PC-3 (cell line): ENCODE measurements around the gene PAN3. TPM values are rescaled to one million over a fixed set of nuclear protein-coding genes. Genes with fewer than 3 reads are reported as not detected.

Experiments used
- ATAC-seq: fragments of 200-7000 bp; cut with Tn5 transposase; 2 replicates; pipeline ENCODE4 v1.9.1; 2020; ENCODE audit warnings: mild to moderate bottlenecking, moderate library complexity
- BruUV-seq: library from RNA; stranded (reverse); fragments of 400-500 nt; replicated peaks from 2 replicates; lab custom pipeline; 2021; lab: Mats Ljungman, UMichigan
- CTCF ChIA-PET: fragments of 300-600 bp; sonication (Branson Sonifier 250); formaldehyde crosslinking; loops from one replicate; lab custom pipeline; 2022; ENCODE audit warnings: antibody characterized with exemption; lab: Charles Lee
- POLR2A ChIA-PET: fragments of 300-600 bp; sonication (Branson Sonifier 250); formaldehyde crosslinking; loops from one replicate; lab custom pipeline; 2022; ENCODE audit warnings: antibody characterized with exemption; ENCODE audit not compliant: unreplicated experiment; lab: Charles Lee
- DNase-seq: peaks from one replicate; pipeline ENCODE4 v3.0.0-alpha.2; 2015
- H2AFZ ChIP-seq: fragments of 300-600 bp; sonication (generic); 2 replicates; pipeline ENCODE4 v1.6.0; 2016; ENCODE audit warnings: antibody characterized with exemption, low read length
- H3F3A ChIP-seq: fragments of 300-600 bp; sonication (generic); one replicate; pipeline ENCODE4 v1.6.0; 2017; ENCODE audit warnings: antibody characterized with exemption, low read length, control low read depth, mild to moderate bottlenecking; ENCODE audit not compliant: unreplicated experiment
- H3K27ac ChIP-seq: fragments of 300-600 bp; sonication (generic); 2 replicates; pipeline ENCODE4 v1.5.1; 2016; ENCODE audit warnings: mild to moderate bottlenecking, low read length
- H3K27me3 ChIP-seq: fragments of 300-600 bp; sonication (generic); 2 replicates; pipeline ENCODE4 v1.6.1; 2016; ENCODE audit warnings: low read length, mixed read lengths
- H3K36me3 ChIP-seq: fragments of 300-600 bp; sonication (generic); 2 replicates; pipeline ENCODE4 v1.6.1; 2016; ENCODE audit warnings: low read depth, mixed run types, low read length, mixed read lengths
- H3K4me1 ChIP-seq: fragments of 300-600 bp; sonication (generic); 2 replicates; pipeline ENCODE4 v1.5.1; 2016; ENCODE audit warnings: low read length; ENCODE audit not compliant: insufficient read depth
- H3K4me2 ChIP-seq: fragments of 300-600 bp; sonication (generic); 2 replicates; pipeline ENCODE4 v1.6.0; 2016; ENCODE audit warnings: low read length
- H3K4me3 ChIP-seq: fragments of 300-600 bp; sonication (generic); 2 replicates; pipeline ENCODE4 v1.5.1; 2016; ENCODE audit warnings: mild to moderate bottlenecking, low read length, mixed read lengths
- H3K79me2 ChIP-seq: fragments of 300-600 bp; sonication (generic); 2 replicates; pipeline ENCODE4 v1.6.1; 2017; ENCODE audit warnings: low read length, mixed read lengths
- H3K9ac ChIP-seq: fragments of 300-600 bp; sonication (generic); 2 replicates; pipeline ENCODE4 v1.6.0; 2016; ENCODE audit warnings: mild to moderate bottlenecking, low read length
- H3K9me2 ChIP-seq: fragments of 300-600 bp; sonication (generic); replicated peaks from 2 replicates; pipeline ENCODE4 v1.6.1; 2016; ENCODE audit warnings: mixed run types, low read length, mixed read lengths
- H3K9me3 ChIP-seq: fragments of 300-600 bp; sonication (generic); 2 replicates; pipeline ENCODE4 v1.6.1; 2016; ENCODE audit warnings: low read length, mixed read lengths
- H4K20me1 ChIP-seq: fragments of 300-600 bp; sonication (generic); 2 replicates; pipeline ENCODE4 v1.6.1; 2016; ENCODE audit warnings: low read length, mixed read lengths
- CTCF ChIP-seq: fragments of 300-600 bp; sonication (generic); conservative IDR thresholded peaks from 2 replicates; pipeline ENCODE4 v1.5.1; 2017; ENCODE audit warnings: antibody characterized with exemption, low read depth, mild to moderate bottlenecking, low read length
- EZH2 ChIP-seq: fragments of 300-600 bp; sonication (generic); IDR thresholded peaks from one replicate; pipeline ENCODE4 v1.6.1; 2017; ENCODE audit warnings: antibody characterized with exemption, mild to moderate bottlenecking, low read length; ENCODE audit not compliant: unreplicated experiment
- EZH2phosphoT487 ChIP-seq: fragments of 300-600 bp; sonication (generic); IDR thresholded peaks from 2 replicates; pipeline ENCODE4 v1.6.1; 2018; ENCODE audit warnings: mild to moderate bottlenecking, antibody characterized with exemption, low read length, borderline replicate concordance
- intact Hi-C: fragments of 100-400 bp; cut with micrococcal nuclease; formaldehyde crosslinking; loops from 2 replicates; pipeline ENCODE4 v1.9.0; 2023
- total RNA-seq: library from RNA; depleted of rRNA; stranded (reverse); fragments of >200 nt; gene quantifications from 2 replicates; pipeline ENCODE4 v1.2.3, GENCODE V29; 2014

The PAN3 gene
- total RNA-seq, 1 experiment from 2014 or later, result 14.6 TPM

DNA sequence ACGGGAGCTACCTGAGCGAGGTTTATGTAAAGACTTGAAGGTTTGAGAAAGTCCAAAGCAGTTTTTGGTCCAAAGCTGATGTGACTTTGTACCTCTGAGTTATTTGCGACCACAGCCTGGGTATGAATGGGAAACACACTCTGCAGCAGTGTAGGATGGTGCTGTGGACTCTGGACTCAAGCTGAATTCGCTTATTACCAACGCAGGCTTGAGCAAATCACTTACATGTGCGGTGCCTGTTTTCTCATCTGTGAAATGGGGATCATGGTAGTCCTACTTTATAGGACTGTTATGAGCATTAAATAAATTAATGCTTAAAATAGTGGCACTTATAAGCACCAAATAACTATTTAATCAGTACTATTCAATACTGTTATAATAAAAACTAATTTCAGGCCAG, 176.5 kb downstream of the PAN3 start:
- H3K4me3 ChIP-seq, result no peak overlapping the region
- CTCF ChIA-PET, result no interaction called here
- intact Hi-C loops, result no loop called here
- no peaks in the 10 kb centered on the region for H3K79me2 ChIP-seq
- BruUV-seq, result no TSS peak
- H4K20me1 ChIP-seq, result no peaks in the 10 kb centered on the region
- DNase-seq (no peak), ATAC-seq (no peak)
- no peaks in the 10 kb centered on the region for H3K9me3 ChIP-seq
- H3K36me3 ChIP-seq, result no peaks in the 10 kb centered on the region
- POLR2A ChIA-PET, result no interaction called here
- H3K27me3 ChIP-seq, result no peaks in the 10 kb centered on the region
- no peaks in the 10 kb centered on the region for H3F3A ChIP-seq
- no peak overlapping the region for H3K27ac ChIP-seq
- H2AFZ ChIP-seq, result no peak overlapping the region
- no peak overlapping the region for H3K9ac ChIP-seq
- no peak overlapping the region for H3K4me2 ChIP-seq
- H3K4me1 ChIP-seq, result no peaks in the 10 kb centered on the region
- TF ChIP-seq EZH2phosphoT487 (no peak), EZH2 (no peak), CTCF (no peak)
- H3K9me2 ChIP-seq, result no peaks in the 10 kb centered on the region

DNA sequence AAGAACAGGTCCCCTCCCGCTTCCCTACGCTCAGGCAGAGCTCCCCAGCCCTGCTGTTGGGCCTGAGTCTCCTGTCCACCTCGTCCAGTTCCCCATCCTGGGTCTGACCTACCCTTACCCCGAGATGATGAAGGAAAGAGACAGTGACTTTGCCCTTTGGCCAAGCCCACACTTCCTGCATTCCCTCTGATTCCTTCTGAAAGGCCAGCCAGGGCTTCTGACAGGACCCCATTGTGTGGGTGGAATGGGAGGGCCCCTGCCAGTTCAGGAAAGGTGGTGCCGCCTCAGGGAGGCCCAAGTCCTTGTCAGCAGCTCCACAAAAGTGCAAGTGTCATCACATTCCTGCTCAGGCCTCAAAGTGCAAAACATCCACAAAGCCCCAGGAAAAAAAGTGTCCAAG, 177.8 kb downstream of the PAN3 start:
- Histone ChIP-seq H3K27ac (no peak overlapping the region), H3K27me3 (no peaks in the 10 kb centered on the region), H3K9me3 (no peaks in the 10 kb centered on the region), H3K9ac (no peak overlapping the region), H4K20me1 (no peaks in the 10 kb centered on the region), H3K9me2 (no peaks in the 10 kb centered on the region), H3K36me3 (no peaks in the 10 kb centered on the region), H3K79me2 (no peaks in the 10 kb centered on the region), H3K4me1 (peaks cover 2% of the 10 kb centered on the region), H3F3A (no peaks in the 10 kb centered on the region), H3K4me2 (no peak overlapping the region), H3K4me3 (no peak overlapping the region), H2AFZ (no peak overlapping the region)
- ChIA-PET POLR2A (no interaction called here), CTCF (no interaction called here)
- BruUV-seq, result no TSS peak
- TF ChIP-seq EZH2phosphoT487 (no peak), CTCF (no peak), EZH2 (no peak)
- no peak for ATAC-seq
- intact Hi-C loops, result no loop called here
- DNase-seq, result no peak

DNA sequence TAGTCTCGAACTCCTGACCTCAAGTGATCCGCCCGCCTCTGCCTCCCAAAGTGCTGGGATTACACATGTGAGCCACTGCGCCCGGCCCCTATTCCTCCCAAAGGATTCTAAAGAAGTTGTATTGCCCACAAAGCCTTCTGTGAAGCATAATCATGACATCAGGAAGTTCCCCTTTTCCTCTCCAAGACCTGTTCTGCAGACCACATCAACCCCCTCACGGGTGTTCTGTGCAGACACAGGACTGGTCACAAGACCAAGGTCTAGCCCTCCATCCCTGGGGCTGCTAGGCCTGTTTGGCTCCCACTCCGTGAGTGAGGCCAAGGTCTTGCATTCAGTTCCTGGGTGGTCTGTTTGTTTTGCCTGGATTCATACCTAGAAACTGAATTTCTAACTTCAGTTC, 178.5 kb downstream of the PAN3 start:
- DNase-seq, result no peak

More for the DNA sequence above, 178.5 kb downstream of the PAN3 start:
- CTCF ChIA-PET, result no interaction called here
- POLR2A ChIA-PET, result no interaction called here
- H3K79me2 ChIP-seq, result no peaks in the 10 kb centered on the region
- H3K27ac ChIP-seq, result no peak overlapping the region
- no peak overlapping the region for H3K4me2 ChIP-seq
- no peaks in the 10 kb centered on the region for H4K20me1 ChIP-seq
- no peak overlapping the region for H3K4me3 ChIP-seq
- no peaks in the 10 kb centered on the region for H3K9me3 ChIP-seq
- TF ChIP-seq CTCF (no peak), EZH2 (no peak), EZH2phosphoT487 (no peak)
- intact Hi-C loops, result no loop called here
- no peaks in the 10 kb centered on the region for H3F3A ChIP-seq
- peaks cover 9% of the 10 kb centered on the region for H3K4me1 ChIP-seq
- H3K9ac ChIP-seq, result no peak overlapping the region
- no peaks in the 10 kb centered on the region for H3K27me3 ChIP-seq
- H2AFZ ChIP-seq, result no peak overlapping the region
- H3K9me2 ChIP-seq, result no peaks in the 10 kb centered on the region
- no peak for ATAC-seq
- no peaks in the 10 kb centered on the region for H3K36me3 ChIP-seq
- no TSS peak for BruUV-seq
